ENCODE data around the gene OR6T1. TPM values are rescaled to one million over a fixed set of nuclear protein-coding genes. Genes with fewer than 3 reads are reported as not detected.

The OR6T1 gene
- total RNA-seq, 1 experiment from 2014 or later, result not detected

GRCh38 chr11:123904932-123905331 is 38.7 kb downstream of the OR6T1 start:
- Histone ChIP-seq H3K27ac (ENCODE audit: low read depth, low read length, poor library complexity, severe bottlenecking) (no peak overlapping the region), H3K9me3 (ENCODE audit: low read depth, low read length, poor library complexity, severe bottlenecking) (no peaks in the 10 kb centered on the region), H3K4me3 (ENCODE audit: low read depth, low read length, poor library complexity, severe bottlenecking) (no peak overlapping the region), H3K4me1 (ENCODE audit: insufficient read depth, low read length, poor library complexity, severe bottlenecking) (no peaks in the 10 kb centered on the region), H3K36me3 (ENCODE audit: insufficient read depth, low read length, poor library complexity, severe bottlenecking) (no peaks in the 10 kb centered on the region), H3K27me3 (replicated peaks; ENCODE audit: insufficient read depth, low read depth, low read length, poor library complexity) (no peaks in the 10 kb centered on the region)
- no TSS peak for BruUV-seq (replicated peaks)
- POLR2A ChIA-PET (ENCODE audit: low non-redundant PET), result no interaction called here
- intact Hi-C loops (cut with micrococcal nuclease; ENCODE audit: unreplicated experiment), result no loop called here
- CTCF ChIA-PET, result no interaction called here
- TF ChIP-seq CTCF (conservative IDR thresholded peaks at IDR 0.05; ENCODE audit: low read depth, low read length) (no peak), EZH2 (IDR thresholded peaks at IDR 0.05; ENCODE audit: borderline replicate concordance, low read depth, low read length, poor library complexity, severe bottlenecking) (no peak)
- no peak for DNase-seq (ENCODE audit: low spot score)

GRCh38 chr11:123903932-123904331 is 39.7 kb downstream of the OR6T1 start:
- H3K36me3 ChIP-seq (ENCODE audit: insufficient read depth, low read length, poor library complexity, severe bottlenecking), result no peaks in the 10 kb centered on the region
- TF ChIP-seq CTCF (conservative IDR thresholded peaks at IDR 0.05; ENCODE audit: low read depth, low read length) (no peak), EZH2 (IDR thresholded peaks at IDR 0.05; ENCODE audit: borderline replicate concordance, low read depth, low read length, poor library complexity, severe bottlenecking) (no peak)
- H3K4me1 ChIP-seq (ENCODE audit: insufficient read depth, low read length, poor library complexity, severe bottlenecking), result no peaks in the 10 kb centered on the region
- no TSS peak for BruUV-seq (replicated peaks)
- no peak for DNase-seq (ENCODE audit: low spot score)
- H3K27ac ChIP-seq (ENCODE audit: low read depth, low read length, poor library complexity, severe bottlenecking), result no peak overlapping the region
- H3K27me3 ChIP-seq (replicated peaks; ENCODE audit: insufficient read depth, low read depth, low read length, poor library complexity), result no peaks in the 10 kb centered on the region
- CTCF ChIA-PET, result no interaction called here
- H3K4me3 ChIP-seq (ENCODE audit: low read depth, low read length, poor library complexity, severe bottlenecking), result no peak overlapping the region
- intact Hi-C loops (cut with micrococcal nuclease; ENCODE audit: unreplicated experiment), result no loop called here
- H3K9me3 ChIP-seq (ENCODE audit: low read depth, low read length, poor library complexity, severe bottlenecking), result no peaks in the 10 kb centered on the region
- POLR2A ChIA-PET (ENCODE audit: low non-redundant PET), result no interaction called here

DNA sequence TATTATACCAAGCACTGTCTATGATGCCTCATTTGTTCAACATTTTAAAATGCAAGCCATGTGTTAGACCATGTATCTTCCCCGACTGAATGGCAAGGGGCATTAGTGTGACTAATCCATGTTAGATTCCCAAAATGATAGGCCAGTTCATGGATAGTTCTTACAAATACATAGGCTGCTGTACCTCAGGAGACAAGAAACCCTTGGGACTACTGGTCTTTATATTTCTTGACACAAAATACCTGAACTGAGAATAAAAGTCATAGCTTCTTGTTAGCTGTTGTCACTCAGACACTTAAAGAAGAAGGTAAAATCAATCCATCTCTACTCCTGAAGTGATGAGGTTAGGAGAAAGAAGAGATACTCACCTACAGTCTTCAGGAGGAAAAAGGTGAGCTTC is 41.8 kb downstream of the OR6T1 start, which contains the start of gene OR8D4:
Gene OR8D4 (plus strand): TSS at position 301 of the 400 bp plus-strand sequence. CDS start 4,265 bp downstream, outside the sequence.
- no peak for TF ChIP-seq CTCF (conservative IDR thresholded peaks at IDR 0.05; ENCODE audit: low read depth, low read length)
- TF ChIP-seq EZH2 (IDR thresholded peaks at IDR 0.05; ENCODE audit: borderline replicate concordance, low read depth, low read length, poor library complexity, severe bottlenecking), result no peak

More for the DNA sequence above, 41.8 kb downstream of the OR6T1 start, which contains the start of gene OR8D4:
- Histone ChIP-seq H3K27me3 (replicated peaks; ENCODE audit: insufficient read depth, low read depth, low read length, poor library complexity) (no peaks in the 10 kb centered on the region), H3K36me3 (ENCODE audit: insufficient read depth, low read length, poor library complexity, severe bottlenecking) (no peaks in the 10 kb centered on the region), H3K9me3 (ENCODE audit: low read depth, low read length, poor library complexity, severe bottlenecking) (no peaks in the 10 kb centered on the region), H3K27ac (ENCODE audit: low read depth, low read length, poor library complexity, severe bottlenecking) (no peak within 1 kb of the TSS), H3K4me1 (ENCODE audit: insufficient read depth, low read length, poor library complexity, severe bottlenecking) (no peaks in the 10 kb centered on the region), H3K4me3 (ENCODE audit: low read depth, low read length, poor library complexity, severe bottlenecking) (no peak within 1 kb of the TSS)
- no TSS peak for BruUV-seq (replicated peaks)
- no peak for DNase-seq (ENCODE audit: low spot score)
- ChIA-PET CTCF (no interaction called here), POLR2A (ENCODE audit: low non-redundant PET) (interaction anchor here (0.6 kb wide), 1 partner anchor 138 kb away, joined by 3 read pairs; no protein-coding TSS in a partner anchor)
- intact Hi-C loops (cut with micrococcal nuclease; ENCODE audit: unreplicated experiment), result no loop called here
